CD4-positive, alpha-beta T cell (primary cell): ENCODE measurements around the gene GNG14. TPM values are rescaled to one million over a fixed set of nuclear protein-coding genes. Genes with fewer than 3 reads are reported as not detected.

Experiments
- ATAC-seq: fragments of 200-7000 bp; cut with Tn5 transposase; one replicate; pipeline ENCODE4 v1.10.0; 2022; ENCODE audit warnings: mild to moderate bottlenecking; ENCODE audit not compliant: poor library complexity
- CTCF ChIA-PET: fragments of 350-600 bp; sonication (Branson Sonifier 250); formaldehyde crosslinking; loops from one replicate; lab custom pipeline; 2021; ENCODE audit warnings: antibody characterized with exemption, inconsistent platforms; lab: Charles Lee
- POLR2A ChIA-PET: fragments of 350-600 bp; sonication (Branson Sonifier 250); formaldehyde crosslinking; loops from one replicate; lab custom pipeline; 2021; ENCODE audit warnings: antibody characterized with exemption, inconsistent platforms; lab: Charles Lee
- DNase-seq, 14 experiments: peaks; one replicate each; pipeline ENCODE4 v3.0.0-alpha.2; 2013 to 2020; ENCODE audit warnings: mixed read lengths in 2 of 14
- H3K27ac ChIP-seq, 2 donors: one replicate each; pipeline versions ENCODE4 v1.5.1 to v1.7.0; 2013; ENCODE audit warnings: low read length in 2 of 2, low read depth in 1 of 2, mild to moderate bottlenecking in 1 of 2
- H3K27me3 ChIP-seq, 2 experiments: 1 replicate in 1 of 2; 2 replicates in 1 of 2; pipeline versions ENCODE4 v1.6.1 to v1.7.0; 2013; ENCODE audit warnings: low read length in 2 of 2, control low read depth in 1 of 2, mild to moderate bottlenecking in 1 of 2, moderate library complexity in 1 of 2; ENCODE audit not compliant: insufficient read depth in 2 of 2, control insufficient read depth in 1 of 2
- H3K36me3 ChIP-seq: one replicate; pipeline ENCODE4 v1.6.1; 2013; ENCODE audit warnings: low read length, control low read depth; ENCODE audit not compliant: insufficient read depth
- H3K4me1 ChIP-seq: one replicate; pipeline ENCODE4 v1.6.1; 2013; ENCODE audit warnings: low read length, control low read depth; ENCODE audit not compliant: insufficient read depth
- H3K4me3 ChIP-seq: one replicate; pipeline ENCODE4 v1.5.1; 2013; ENCODE audit warnings: mild to moderate bottlenecking, low read length, moderate library complexity
- H3K9me3 ChIP-seq, 2 experiments: 1 replicate in 1 of 2; 2 replicates in 1 of 2; pipeline versions ENCODE4 v1.6.1 to v1.7.0; 2013; ENCODE audit warnings: low read length in 2 of 2, mild to moderate bottlenecking in 2 of 2, control low read depth in 1 of 2, moderate library complexity in 1 of 2; ENCODE audit not compliant: control insufficient read depth in 1 of 2, insufficient read depth in 1 of 2
- H3K27ac Mint-ChIP-seq: one replicate; pipeline ENCODE4 v1.8.0; 2020; ENCODE audit warnings: mixed read lengths
- H3K27me3 Mint-ChIP-seq: one replicate; pipeline ENCODE4 v1.8.0; 2021; ENCODE audit warnings: mixed read lengths
- H3K36me3 Mint-ChIP-seq: one replicate; pipeline ENCODE4 v1.8.0; 2021; ENCODE audit warnings: low read depth, mixed read lengths
- H3K4me1 Mint-ChIP-seq: one replicate; pipeline ENCODE4 v1.8.0; 2021; ENCODE audit warnings: low read depth, mixed read lengths
- H3K4me3 Mint-ChIP-seq: one replicate; pipeline ENCODE4 v1.8.0; 2020; ENCODE audit warnings: mild to moderate bottlenecking, mixed read lengths
- H3K9me3 Mint-ChIP-seq: one replicate; pipeline ENCODE4 v1.8.0; 2020; ENCODE audit warnings: mixed read lengths
- CTCF ChIP-seq: fragments of 200-600 bp; IDR thresholded peaks from one replicate; pipeline ENCODE4 v1.8.0; 2022; ENCODE audit warnings: antibody characterized with exemption, mild to moderate bottlenecking
- intact Hi-C, 2 experiments: fragments of 100-400 bp; cut with DNase I in 1 of 2; cut with micrococcal nuclease in 1 of 2; formaldehyde crosslinking; loops; one replicate each; pipeline versions ENCODE4 v1.15.1 to v1.9.0; 2023 to 2025; cut with DNase I, micrococcal nuclease
- total RNA-seq, 174 experiments: library from RNA in 2 of 174; stranded (reverse) in 2 of 174; gene quantifications; one replicate each; pipeline ENCODE4 v1.2.3 and lab custom pipeline; 2021 to 2026

The GNG14 gene
- total RNA-seq, 2 experiments from 2014 or later: not detected

- ChIA-PET CTCF (interaction anchor here (0.7 to 1.7 kb wide), 3 partner anchors 26 to 300 kb away, joined by 3 to 14 read pairs (median 4); no protein-coding TSS in a partner anchor), POLR2A (interaction anchor here (0.7 to 2.9 kb wide), 8 partner anchors 16 to 126 kb away, joined by 3 to 13 read pairs (median 5); partner anchors contain the start of genes DHPS, JUNB, TRIR and ZNF490)
- H3K9me3 Mint-ChIP-seq: no peaks in the 10 kb centered on the region
- no peaks in the 10 kb centered on the region for H3K27me3 ChIP-seq
- peak overlapping the region; percentile 94 for H3K4me3 ChIP-seq
- DNase-seq (peak in 3 of 14 experiments; percentile 26 to 48 (median 43)), ATAC-seq (no peak)
- peaks cover 64% of the 10 kb centered on the region for H3K4me1 ChIP-seq
- H3K36me3 Mint-ChIP-seq: peaks cover 55% of the 10 kb centered on the region
- TF ChIP-seq CTCF: no peak
- H3K27me3 Mint-ChIP-seq: no peaks in the 10 kb centered on the region
- no peaks in the 10 kb centered on the region for H3K9me3 ChIP-seq
- peak overlapping the region; percentile 82 to 85 for H3K27ac ChIP-seq
- H3K4me3 Mint-ChIP-seq: peak overlapping the region; percentile 92
- intact Hi-C loops: loop anchor here (2.0 to 5.0 kb wide), 5 partner anchors 33 to 743 kb away; partner anchors contain the start of genes JUNB (in 1 of the 2), ZNF490 (in 1 of the 2) and ZNF791 (in 1 of the 2)
- H3K4me1 Mint-ChIP-seq: peaks cover 48% of the 10 kb centered on the region
- H3K27ac Mint-ChIP-seq: peak overlapping the region; percentile 98
- H3K36me3 ChIP-seq: peaks cover 40% of the 10 kb centered on the region
Measured at GRCh38 chr19:12665671-12666264, 22.0 kb upstream of the GNG14 start.

GRCh38 chr19:12666265-12667048 lies 21.3 kb upstream of the GNG14 start, which contains the start of the genes MAN2B1 and WDR83:
MAN2B1 (minus strand) TSS chr19:12666742; CDS start chr19:12666701, 41 bp downstream.
WDR83 (plus strand) TSS chr19:12666807; CDS start chr19:12669791, 2,984 bp downstream.
- H3K9me3 Mint-ChIP-seq: no peaks in the 10 kb centered on the region
- ChIA-PET CTCF (interaction anchor here (0.6 to 1.7 kb wide), 4 partner anchors 27 to 299 kb away, joined by 3 to 14 read pairs (median 4); no protein-coding TSS in a partner anchor), POLR2A (interaction anchor here (0.5 to 2.9 kb wide), 8 partner anchors 15 to 125 kb away, joined by 3 to 13 read pairs (median 5); partner anchors contain the start of genes DHPS, JUNB, TRIR and ZNF490)
- Histone ChIP-seq H3K27ac (peak within 1 kb of the TSS; percentile 82 to 85), H3K36me3 (peaks cover 33% of the 10 kb centered on the region), H3K4me1 (peaks cover 66% of the 10 kb centered on the region), H3K27me3 (no peaks in the 10 kb centered on the region), H3K4me3 (peak within 1 kb of the TSS; percentile 94), H3K9me3 (no peaks in the 10 kb centered on the region)
- peak within 1 kb of the TSS; percentile 92 for H3K4me3 Mint-ChIP-seq
- H3K27ac Mint-ChIP-seq: peak within 1 kb of the TSS; percentile 98
- H3K4me1 Mint-ChIP-seq: peaks cover 48% of the 10 kb centered on the region
- no peaks in the 10 kb centered on the region for H3K27me3 Mint-ChIP-seq
- no peak for TF ChIP-seq CTCF
- DNase-seq: peak; percentile 49 to 92 (median 71)
- H3K36me3 Mint-ChIP-seq: peaks cover 48% of the 10 kb centered on the region
- peak; percentile 69 for ATAC-seq
- intact Hi-C loops: loop anchor here (2.0 to 5.0 kb wide), 5 partner anchors 34 to 744 kb away; partner anchors contain the start of genes JUNB (in 1 of the 2), ZNF490 (in 1 of the 2) and ZNF791 (in 1 of the 2)

GRCh38 chr19:12667731-12668302 lies 20.0 kb upstream of the GNG14 start:
- peak overlapping the region; percentile 98 for H3K27ac Mint-ChIP-seq
- POLR2A ChIA-PET: interaction anchor here (0.6 to 1.3 kb wide), 2 partner anchors 29 to 55 kb away, joined by 3 to 6 read pairs; partner anchors contain the start of gene FBXW9
- peaks cover 66% of the 10 kb centered on the region for H3K4me1 ChIP-seq
- H3K9me3 ChIP-seq: no peaks in the 10 kb centered on the region
- H3K36me3 ChIP-seq: peaks cover 27% of the 10 kb centered on the region
- intact Hi-C loops: loop anchor here (2.0 to 5.0 kb wide), 6 partner anchors 27 to 746 kb away; partner anchors contain the start of genes JUNB (in 1 of the 2), ZNF490 (in 1 of the 2) and ZNF791 (in 1 of the 2)
- peak overlapping the region; percentile 92 for H3K4me3 Mint-ChIP-seq
- ATAC-seq (no peak), DNase-seq (no peak)
- H3K27me3 Mint-ChIP-seq: no peaks in the 10 kb centered on the region
- TF ChIP-seq CTCF: no peak
- H3K36me3 Mint-ChIP-seq: peaks cover 57% of the 10 kb centered on the region
- peak overlapping the region in 1 of 2 donors; percentile 99 for H3K27ac ChIP-seq
- H3K4me1 Mint-ChIP-seq: peaks cover 53% of the 10 kb centered on the region
- H3K9me3 Mint-ChIP-seq: no peaks in the 10 kb centered on the region
- H3K4me3 ChIP-seq: no peak overlapping the region
- CTCF ChIA-PET: no interaction called here
- no peaks in the 10 kb centered on the region for H3K27me3 ChIP-seq
